GM10266 (cell line): ENCODE data around the gene PPP2R2C.

Source experiments
- DNase-seq: peaks from one replicate; pipeline ENCODE4 v3.0.0; 2012; ENCODE audit errors: extremely low spot score
- TF ChIP-seq, protein P1 (sequence below): IDR thresholded peaks from 2 replicates; pipeline ENCODE4 v1.5.1; 2012; ENCODE audit warnings: mild to moderate bottlenecking, low read depth; ENCODE audit not compliant: control insufficient read depth, insufficient read depth; ENCODE audit errors: missing control alignments

PPP2R2C gene

DNA sequence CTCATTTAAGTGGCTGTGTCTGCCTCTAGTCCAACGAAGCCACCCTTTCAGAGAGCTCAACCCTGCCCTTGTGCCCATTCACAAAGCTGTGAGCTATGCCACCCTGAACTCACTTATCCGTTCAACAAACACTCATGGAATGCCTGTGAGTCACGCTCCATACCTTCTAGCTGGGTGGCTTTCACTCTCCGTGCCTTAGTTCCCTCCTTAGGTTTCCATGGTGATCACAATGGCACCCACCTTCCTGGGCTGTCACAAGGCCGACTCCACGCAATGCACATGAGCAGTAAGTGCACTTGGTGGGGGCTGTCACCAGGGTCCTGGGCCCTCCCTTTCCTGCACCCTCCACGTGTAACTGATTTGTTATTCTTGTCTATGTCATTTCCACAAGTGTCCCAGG, 37.2 kb upstream of the PPP2R2C start:
- no peak for DNase-seq
- TF ChIP-seq, protein P1, sequence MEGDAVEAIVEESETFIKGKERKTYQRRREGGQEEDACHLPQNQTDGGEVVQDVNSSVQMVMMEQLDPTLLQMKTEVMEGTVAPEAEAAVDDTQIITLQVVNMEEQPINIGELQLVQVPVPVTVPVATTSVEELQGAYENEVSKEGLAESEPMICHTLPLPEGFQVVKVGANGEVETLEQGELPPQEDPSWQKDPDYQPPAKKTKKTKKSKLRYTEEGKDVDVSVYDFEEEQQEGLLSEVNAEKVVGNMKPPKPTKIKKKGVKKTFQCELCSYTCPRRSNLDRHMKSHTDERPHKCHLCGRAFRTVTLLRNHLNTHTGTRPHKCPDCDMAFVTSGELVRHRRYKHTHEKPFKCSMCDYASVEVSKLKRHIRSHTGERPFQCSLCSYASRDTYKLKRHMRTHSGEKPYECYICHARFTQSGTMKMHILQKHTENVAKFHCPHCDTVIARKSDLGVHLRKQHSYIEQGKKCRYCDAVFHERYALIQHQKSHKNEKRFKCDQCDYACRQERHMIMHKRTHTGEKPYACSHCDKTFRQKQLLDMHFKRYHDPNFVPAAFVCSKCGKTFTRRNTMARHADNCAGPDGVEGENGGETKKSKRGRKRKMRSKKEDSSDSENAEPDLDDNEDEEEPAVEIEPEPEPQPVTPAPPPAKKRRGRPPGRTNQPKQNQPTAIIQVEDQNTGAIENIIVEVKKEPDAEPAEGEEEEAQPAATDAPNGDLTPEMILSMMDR = no peak

DNA sequence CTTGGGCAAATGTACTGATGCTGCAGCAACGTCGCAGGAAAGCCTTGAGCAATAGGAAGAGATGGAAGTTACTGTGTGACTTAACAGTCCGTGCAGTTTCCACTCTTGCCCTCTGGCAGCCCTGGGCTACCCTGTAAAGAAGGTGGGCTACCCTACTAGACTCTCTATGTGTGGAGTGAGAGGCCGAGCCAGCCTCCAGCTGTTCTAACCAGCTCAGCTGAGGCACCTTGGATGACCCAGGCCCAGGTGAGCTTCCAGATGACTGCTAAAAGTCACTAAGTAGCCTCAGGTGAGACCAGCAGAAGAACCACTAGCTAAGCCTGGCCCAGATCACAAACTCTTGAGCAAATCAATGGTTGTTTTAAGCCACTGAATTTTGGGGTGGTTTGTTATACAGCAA, 34.9 kb upstream of the PPP2R2C start:
- DNase-seq = no peak
- TF ChIP-seq, protein P1 = no peak

DNA sequence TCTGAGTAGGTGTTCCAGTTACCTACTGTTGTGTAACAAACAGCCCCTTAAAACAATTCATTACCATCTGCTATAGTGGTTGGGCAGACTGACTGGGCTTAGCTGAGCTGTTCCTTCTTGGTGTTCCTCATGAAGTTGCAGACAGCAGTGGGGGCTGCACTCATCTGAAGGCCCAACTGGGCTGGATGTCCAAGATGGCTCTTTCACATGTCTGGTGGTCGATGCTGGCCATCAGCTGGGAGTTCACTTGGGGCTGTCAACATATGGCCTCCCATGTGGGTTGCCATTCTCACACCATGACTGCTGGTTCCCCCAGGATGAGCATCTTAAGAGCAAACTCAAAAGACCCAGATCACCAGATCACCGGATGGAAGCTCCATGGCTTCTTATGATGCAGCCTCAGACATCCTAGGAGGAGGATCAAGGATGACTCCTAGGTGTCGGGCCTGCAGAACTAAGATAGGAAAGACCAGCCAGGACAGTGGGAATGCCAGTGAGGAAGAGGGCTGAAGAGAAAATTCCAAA, 34.3 kb upstream of the PPP2R2C start:
- DNase-seq = no peak
- TF ChIP-seq, protein P1 = no peak

DNA sequence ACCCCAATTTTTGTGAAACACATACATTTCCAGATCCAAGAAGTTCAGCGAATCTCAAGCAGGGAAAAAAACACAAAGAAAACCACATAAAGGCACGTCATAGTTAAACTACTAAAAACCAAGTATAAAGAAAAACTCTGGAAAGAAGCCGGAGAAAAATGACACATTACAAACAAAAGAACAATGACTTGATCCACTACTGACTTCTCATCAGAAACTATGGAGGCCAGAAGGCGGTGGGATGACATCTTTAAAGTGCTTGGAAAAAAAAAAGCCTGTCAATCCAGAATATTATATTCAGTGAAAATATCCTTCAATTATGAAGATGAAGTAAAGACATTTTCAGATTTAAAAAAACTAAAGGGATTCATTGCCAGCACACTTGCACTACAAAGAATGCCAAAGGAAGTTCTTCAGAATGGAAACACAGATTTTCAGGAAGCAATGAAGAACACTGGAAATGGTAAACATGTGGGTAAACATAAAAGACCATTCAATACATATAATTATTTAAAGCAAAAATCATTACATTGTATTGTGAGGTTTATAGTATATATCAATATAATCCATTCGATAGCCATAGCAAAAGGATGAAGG, 32.6 kb upstream of the PPP2R2C start:
- no peak for DNase-seq
- TF ChIP-seq, protein P1 = no peak

DNA sequence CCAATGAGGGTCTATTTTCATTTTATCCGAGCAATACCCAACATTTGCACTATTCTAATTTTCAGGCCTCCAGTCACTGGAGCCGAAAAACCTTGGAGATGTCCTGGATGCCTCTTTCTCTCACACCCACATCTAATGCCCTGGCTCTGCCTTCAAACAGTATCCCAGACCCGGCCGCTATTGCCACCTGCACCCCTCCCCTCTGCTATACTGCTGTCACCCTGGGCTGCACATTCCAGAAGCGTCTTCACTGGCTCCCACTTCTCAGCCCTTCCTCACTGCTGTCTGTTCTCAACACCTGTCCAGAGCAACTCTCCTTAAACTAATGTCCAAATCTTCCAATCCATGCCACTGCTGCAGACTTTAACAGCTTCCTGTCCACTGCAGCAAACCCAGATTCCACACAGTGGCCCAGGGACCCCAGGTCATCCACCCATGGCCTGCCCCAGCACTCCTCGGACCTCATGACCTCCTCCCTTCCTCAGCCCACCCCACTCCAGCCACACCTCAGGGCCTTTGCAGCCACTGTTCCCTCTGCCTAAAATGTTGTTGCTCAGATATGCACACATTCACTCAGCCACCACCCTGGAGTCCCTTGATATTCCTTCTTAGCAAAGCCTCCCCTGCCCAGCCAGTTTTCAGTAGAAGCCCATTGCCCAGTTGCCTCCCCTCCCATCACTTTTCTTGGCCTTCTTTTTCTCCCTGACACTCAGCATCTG, 30.5 kb upstream of the PPP2R2C start:
- TF ChIP-seq, protein P1 = no peak
- no peak for DNase-seq

DNA sequence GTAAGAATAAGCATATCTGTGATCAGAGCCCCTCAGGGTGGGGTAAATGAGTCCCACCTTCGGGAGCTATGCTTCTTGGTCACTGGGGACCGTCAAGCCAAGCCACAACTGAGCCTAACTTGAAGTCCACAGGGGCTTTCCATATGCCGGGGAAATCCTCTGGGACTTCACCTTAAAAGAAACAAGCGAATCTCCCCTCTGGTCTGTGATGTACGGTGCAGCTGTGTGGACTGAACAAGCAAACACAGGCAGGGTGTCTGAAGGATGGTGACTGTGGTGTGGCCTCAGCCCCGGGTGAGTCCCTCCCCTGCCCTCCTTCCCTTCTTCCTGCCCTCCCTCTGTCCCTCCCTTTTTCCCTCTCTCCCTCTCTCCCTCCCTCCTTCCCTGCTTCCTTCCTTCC, 29.7 kb upstream of the PPP2R2C start:
- TF ChIP-seq, protein P1 = no peak
- no peak for DNase-seq

DNA sequence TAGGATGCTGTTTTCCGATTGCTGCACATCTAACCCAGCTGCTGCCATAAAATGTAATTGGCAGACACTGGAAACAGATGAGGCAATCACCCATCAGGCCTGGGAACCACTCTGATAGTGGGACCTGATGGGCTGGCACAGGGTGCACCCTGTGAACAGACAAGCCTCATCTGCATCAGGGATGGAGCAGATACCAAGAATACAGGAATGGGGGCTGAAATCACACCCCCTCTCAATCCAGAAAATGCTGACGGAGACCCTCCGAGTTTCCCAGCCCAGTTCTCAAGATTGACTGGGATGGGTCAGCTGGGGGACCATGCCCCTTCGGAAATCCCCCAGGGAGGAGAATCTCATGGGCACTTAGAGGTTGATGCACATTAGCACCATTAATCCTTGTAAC, 28.8 kb upstream of the PPP2R2C start:
- no peak for DNase-seq

More for the DNA sequence above, 28.8 kb upstream of the PPP2R2C start:
- TF ChIP-seq, protein P1 = no peak
